ENCODE results near the gene DPP6.
"Not testable (repeated sequence)": the region's sequence is repeated elsewhere in the genome, so short reads cannot be mapped to it uniquely, and the experiment has no call there.

DNA sequence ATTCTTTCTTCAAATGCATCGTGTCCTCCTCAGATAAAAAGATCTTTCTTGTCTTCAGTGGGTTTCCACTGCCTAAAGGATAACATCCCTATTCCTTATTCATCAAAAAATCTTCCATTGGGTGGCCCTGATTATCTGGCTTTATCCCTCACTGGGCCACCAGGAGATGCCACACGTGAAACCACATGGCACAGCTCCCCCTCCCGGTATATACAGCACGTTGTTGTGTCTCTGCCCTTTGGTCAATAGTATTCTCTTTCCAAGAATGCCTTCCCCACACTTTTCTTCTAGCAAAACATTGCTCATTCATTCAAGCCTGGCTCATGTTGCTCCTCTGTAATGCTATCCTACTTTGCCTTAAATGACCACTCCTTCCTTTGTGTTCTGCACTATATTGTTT is 80.4 kb downstream of the DPP6 start:
- TF ChIP-seq, protein P1, sequence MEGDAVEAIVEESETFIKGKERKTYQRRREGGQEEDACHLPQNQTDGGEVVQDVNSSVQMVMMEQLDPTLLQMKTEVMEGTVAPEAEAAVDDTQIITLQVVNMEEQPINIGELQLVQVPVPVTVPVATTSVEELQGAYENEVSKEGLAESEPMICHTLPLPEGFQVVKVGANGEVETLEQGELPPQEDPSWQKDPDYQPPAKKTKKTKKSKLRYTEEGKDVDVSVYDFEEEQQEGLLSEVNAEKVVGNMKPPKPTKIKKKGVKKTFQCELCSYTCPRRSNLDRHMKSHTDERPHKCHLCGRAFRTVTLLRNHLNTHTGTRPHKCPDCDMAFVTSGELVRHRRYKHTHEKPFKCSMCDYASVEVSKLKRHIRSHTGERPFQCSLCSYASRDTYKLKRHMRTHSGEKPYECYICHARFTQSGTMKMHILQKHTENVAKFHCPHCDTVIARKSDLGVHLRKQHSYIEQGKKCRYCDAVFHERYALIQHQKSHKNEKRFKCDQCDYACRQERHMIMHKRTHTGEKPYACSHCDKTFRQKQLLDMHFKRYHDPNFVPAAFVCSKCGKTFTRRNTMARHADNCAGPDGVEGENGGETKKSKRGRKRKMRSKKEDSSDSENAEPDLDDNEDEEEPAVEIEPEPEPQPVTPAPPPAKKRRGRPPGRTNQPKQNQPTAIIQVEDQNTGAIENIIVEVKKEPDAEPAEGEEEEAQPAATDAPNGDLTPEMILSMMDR (IDR thresholded peaks at IDR 0.05; ENCODE audit: insufficient read depth, low read depth, low read length) = not testable (repeated sequence)
- not testable (repeated sequence) for TF ChIP-seq EZH2 (IDR thresholded peaks at IDR 0.05; ENCODE audit: insufficient read depth, low read length)
